ENCODE results near the gene SCYL2. TPM values are rescaled to one million over a fixed set of nuclear protein-coding genes. Genes with fewer than 3 reads are reported as not detected.
"Not testable (repeated sequence)": the region's sequence is repeated elsewhere in the genome, so short reads cannot be mapped to it uniquely, and the experiment has no call there.

SCYL2 gene
- 35.1 and 37.1 TPM in 2 replicates for total RNA-seq (2014; rRNA removed; shearing (Covaris generic))

DNA sequence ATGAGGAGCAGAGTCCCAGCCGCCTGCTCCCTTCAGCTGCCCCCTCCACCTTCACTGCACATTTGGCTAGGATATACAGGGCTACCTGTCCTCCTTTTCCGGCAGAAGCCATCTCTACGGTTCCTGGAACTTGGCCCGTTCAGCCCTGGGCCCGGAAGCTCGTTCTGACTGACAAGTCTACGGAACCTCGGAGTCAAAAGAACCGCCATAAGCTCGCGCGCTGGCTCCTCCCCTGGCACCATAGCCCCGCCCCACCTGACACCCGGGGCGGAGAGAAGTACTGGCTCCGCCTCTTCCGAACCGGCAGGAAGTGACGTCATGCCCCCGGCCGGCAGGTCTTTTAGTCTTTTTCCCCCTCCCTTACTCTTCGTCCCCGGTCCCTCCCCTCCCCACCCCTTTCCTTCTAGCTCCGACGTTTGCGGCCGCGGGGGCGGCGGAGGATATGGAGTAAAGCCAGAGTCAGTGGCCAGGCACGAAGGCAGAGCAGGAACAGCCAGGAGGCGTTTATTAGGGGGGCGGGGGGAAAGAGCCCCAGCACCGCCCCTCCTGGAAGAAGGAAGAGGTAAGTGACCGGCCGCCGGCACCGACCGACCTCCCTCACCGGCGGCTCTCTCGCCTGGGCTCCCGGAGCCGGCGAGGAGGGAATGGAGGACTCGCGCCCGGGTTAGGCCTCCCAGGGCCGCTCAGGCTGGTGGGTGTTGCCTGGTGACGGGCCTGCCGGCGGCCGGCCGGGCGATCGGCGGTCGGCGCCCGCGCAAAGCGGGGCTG is at the start of gene SCYL2, which contains the start of gene DEPDC4:
SCYL2 (plus strand) TSS at position 343 of the 768 bp plus-strand sequence. CDS start 15,794 bp downstream, outside the sequence.
DEPDC4 (minus strand) TSS at position 245 of the 768 bp plus-strand sequence; CDS start at position 242, 3 bp downstream.
- peak; percentile 94 for DNase-seq (ENCODE audit: low read depth)

GRCh38 chr12:100219328-100220109 is 47.5 kb upstream of the SCYL2 start:
- no peak for DNase-seq (ENCODE audit: low read depth)

- no peak for DNase-seq (ENCODE audit: low read depth)
Observed at GRCh38 chr12:100221523-100221922, 45.5 kb upstream of the SCYL2 start.

- DNase-seq (ENCODE audit: low read depth), result not testable (repeated sequence)
Observed at GRCh38 chr12:100222173-100222572, 44.8 kb upstream of the SCYL2 start.

- DNase-seq (ENCODE audit: low read depth), result no peak
Observed at GRCh38 chr12:100225491-100225890, 41.5 kb upstream of the SCYL2 start.

- peak; percentile 10 for DNase-seq (ENCODE audit: low read depth)
Observed at GRCh38 chr12:100229036-100229635, 37.8 kb upstream of the SCYL2 start.

- DNase-seq (ENCODE audit: low read depth), result peak; percentile 26
Observed at GRCh38 chr12:100229876-100230275, 37.1 kb upstream of the SCYL2 start.

DNA sequence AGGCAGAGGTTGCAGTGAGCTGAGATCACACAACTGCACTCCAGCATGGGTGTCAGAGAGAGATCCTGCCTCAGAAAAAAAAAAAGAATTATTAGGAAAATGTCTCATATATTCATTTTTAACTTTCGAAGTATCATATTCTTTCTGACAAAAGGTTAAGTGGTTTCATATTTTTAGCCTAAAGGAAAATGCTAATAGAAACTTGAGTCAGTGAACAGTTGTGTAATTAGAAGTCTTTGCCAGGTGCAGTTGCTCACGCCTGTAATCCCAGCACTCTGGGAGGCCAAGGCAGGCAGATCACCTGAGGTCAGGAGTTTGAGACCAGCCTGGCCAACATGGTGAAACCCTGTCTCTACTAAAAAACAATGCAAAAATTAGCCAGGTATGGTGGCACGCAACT is 35.1 kb upstream of the SCYL2 start:
- DNase-seq (ENCODE audit: low read depth), result not testable (repeated sequence)

DNA sequence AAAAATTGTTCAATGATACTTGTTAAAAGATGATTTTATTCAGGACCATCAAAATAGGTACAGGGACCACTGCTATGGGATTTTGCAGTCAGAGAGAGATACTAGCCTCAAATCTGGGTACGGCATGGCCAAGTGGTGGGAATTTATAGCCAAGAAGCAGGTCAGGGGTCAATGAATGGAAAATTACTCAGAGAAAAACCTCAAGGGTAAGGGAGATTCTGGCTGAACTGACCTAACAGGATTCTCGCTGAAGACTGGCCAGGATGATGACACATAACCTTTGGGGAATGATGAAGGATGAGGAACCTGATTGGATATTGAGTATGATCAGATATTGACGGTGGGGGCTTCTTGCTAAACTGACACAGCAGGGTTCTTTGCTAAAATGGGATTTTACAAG is 32.8 kb upstream of the SCYL2 start:
- DNase-seq (ENCODE audit: low read depth), result peak; percentile 36

- DNase-seq (ENCODE audit: low read depth), result peak; percentile 42
Observed at GRCh38 chr12:100234591-100235304, 32.2 kb upstream of the SCYL2 start.

- no peak for DNase-seq (ENCODE audit: low read depth)
Observed at GRCh38 chr12:100238801-100239200, 28.2 kb upstream of the SCYL2 start.

- DNase-seq (ENCODE audit: low read depth), result no peak
Observed at GRCh38 chr12:100239589-100239988, 27.4 kb upstream of the SCYL2 start.

- DNase-seq (ENCODE audit: low read depth), result no peak
Observed at GRCh38 chr12:100243137-100243536, 23.8 kb upstream of the SCYL2 start.

DNA sequence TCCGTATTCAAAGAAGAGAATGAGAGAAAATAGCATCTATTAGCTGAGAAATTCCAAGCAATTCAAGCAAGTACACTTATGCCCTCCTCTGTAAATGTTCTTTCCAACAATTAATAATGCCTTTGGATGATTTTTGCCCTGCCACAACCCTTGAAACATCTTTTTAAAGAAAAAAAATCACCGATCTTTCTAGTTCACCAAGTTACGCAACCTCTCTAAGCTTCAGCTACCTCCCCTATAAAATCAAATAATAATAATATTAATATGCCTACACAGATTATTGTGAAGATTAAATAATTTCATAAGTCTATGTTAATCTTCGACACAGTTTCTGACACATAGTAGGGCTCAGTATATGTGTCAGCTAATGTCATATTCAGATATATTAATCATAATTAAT is 19.2 kb upstream of the SCYL2 start:
- no peak for DNase-seq (ENCODE audit: low read depth)

DNA sequence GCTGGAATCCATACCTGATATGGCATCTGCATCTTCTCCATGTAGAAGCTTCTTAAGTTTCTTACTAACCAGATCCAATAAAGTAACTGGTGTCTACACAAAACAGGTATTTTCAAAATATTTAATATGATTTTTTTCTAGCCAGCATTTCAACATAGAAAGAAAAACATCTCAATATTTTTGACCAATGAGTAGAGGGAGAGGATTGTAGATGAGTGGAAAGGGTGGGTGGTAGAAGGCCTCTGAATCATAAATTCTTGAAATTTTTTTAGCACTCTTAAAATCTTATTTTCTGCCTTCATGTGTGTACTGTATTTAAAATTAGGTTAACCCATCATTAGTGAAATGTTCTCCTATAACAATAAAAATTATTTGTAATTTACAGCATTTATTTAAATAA is 18.1 kb upstream of the SCYL2 start:
- no peak for DNase-seq (ENCODE audit: low read depth)

GRCh38 chr12:100249941-100250340 is 17.0 kb upstream of the SCYL2 start:
- no peak for DNase-seq (ENCODE audit: low read depth)

DNA sequence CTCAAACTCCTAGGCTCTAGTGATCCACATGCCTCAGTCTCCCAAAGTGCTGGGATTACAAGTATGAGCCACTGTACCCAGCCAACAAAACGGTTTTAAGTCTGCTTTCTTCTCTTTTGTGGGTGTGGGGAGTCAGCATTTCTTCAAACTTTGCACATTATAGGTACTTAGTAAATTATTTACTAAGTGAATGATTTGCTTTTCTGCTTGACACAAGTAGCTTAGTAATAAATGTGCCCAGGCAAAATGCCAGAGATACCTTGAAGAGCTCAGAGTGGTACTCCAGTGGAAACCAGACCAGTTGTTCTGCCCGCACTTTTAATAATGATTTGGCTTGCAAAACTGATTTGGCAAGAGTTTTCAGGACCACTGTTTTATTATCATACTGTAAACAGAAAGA is 15.1 kb upstream of the SCYL2 start:
- DNase-seq (ENCODE audit: low read depth), result no peak

GRCh38 chr12:100253437-100253836 is 13.5 kb upstream of the SCYL2 start:
- no peak for DNase-seq (ENCODE audit: low read depth)

DNA sequence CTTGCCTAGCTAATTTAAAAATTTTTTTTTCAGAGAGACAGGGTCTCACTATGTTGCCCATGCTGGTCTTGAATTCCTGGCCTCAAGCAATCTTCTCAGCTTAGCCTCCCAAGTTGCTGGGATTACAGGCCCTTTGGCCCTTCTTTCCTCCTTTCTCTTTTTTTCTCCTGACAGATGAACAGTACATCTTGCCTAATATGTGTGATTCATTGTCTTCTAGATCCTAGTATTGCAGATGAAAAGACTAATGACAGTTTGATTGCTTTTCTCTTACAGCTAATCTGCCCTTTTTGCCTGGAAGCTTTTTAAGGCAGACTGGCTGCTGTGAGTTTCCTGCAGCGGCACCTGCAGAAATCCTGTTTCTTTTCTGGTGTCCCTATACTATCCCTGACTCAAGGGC is 12.1 kb upstream of the SCYL2 start:
- no peak for DNase-seq (ENCODE audit: low read depth)

GRCh38 chr12:100258127-100258526 is 8.8 kb upstream of the SCYL2 start:
- DNase-seq (ENCODE audit: low read depth), result no peak

DNA sequence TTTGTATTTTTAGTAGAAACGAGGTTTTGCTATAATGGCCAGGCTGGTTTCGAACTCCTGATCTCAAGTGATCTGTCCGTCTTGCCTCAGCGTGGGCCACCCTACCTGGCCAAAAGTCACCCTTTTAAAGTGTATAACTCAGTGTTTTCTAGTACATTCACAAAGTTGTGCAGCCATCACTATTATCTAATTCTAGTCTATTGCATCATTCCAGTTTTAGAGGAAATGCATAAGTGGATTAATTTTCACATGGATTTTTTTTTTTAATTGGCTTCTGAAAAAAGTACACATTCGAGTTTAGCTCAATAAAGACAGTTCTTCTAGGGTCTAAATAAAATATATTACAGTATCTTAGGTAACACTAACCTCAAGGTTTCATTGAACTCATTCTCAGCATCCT is 3.8 kb upstream of the SCYL2 start:
- no peak for DNase-seq (ENCODE audit: low read depth)

DNA sequence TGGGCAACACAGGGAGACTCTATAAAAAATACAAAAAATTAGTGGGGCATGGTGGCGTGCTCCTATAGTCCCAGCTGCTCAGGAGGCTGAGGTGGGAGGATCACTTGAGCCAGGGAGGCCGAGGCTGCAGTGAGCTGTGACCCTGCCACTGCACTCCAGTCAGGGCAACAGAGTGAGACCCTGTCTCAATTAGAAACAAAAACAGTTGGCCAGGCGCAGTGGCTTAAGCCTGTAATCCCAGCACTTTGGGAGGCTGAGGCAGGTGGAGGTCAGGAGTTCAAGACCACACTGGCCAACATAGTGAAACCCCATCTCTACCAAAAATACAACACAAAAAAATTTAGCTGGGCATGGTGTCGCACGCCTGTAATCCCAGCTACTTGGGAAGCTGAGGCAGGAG is 1.9 kb upstream of the SCYL2 start:
- DNase-seq (ENCODE audit: low read depth), result not testable (repeated sequence)
